GM10847 (cell line): Measurements from ENCODE around the gene TBK1.

ENCODE experiments used
- POLR2A ChIP-seq: IDR thresholded peaks from 2 replicates; pipeline ENCODE4 v1.6.1; 2011; ENCODE audit not compliant: insufficient read length; ENCODE audit errors: extremely low read depth

The TBK1 gene

GRCh38 chr12:64433915-64434314, 18.0 kb upstream of the TBK1 start:
- no peak for TF ChIP-seq POLR2A

- no peak for TF ChIP-seq POLR2A
Observed at GRCh38 chr12:64440100-64440499, 11.8 kb upstream of the TBK1 start.

- TF ChIP-seq POLR2A = no peak
Observed at GRCh38 chr12:64445490-64445889, 6.4 kb upstream of the TBK1 start.

GRCh38 chr12:64446295-64446694, 5.6 kb upstream of the TBK1 start:
- TF ChIP-seq POLR2A = no peak

GRCh38 chr12:64450057-64450640, 1.8 kb upstream of the TBK1 start:
- TF ChIP-seq POLR2A = no peak

- TF ChIP-seq POLR2A = no peak
Observed at GRCh38 chr12:64450711-64451486, 1.0 kb upstream of the TBK1 start.

- no peak for TF ChIP-seq POLR2A
Observed at GRCh38 chr12:64452559-64453329, 824 bp downstream of the TBK1 start.

GRCh38 chr12:64455506-64455905, 3.6 kb downstream of the TBK1 start:
- no peak for TF ChIP-seq POLR2A

GRCh38 chr12:64456119-64456518, 4.2 kb downstream of the TBK1 start:
- no peak for TF ChIP-seq POLR2A

- TF ChIP-seq POLR2A = no peak
Observed at GRCh38 chr12:64457032-64457431, 5.1 kb downstream of the TBK1 start.

- no peak for TF ChIP-seq POLR2A
Observed at GRCh38 chr12:64457466-64457865, 5.5 kb downstream of the TBK1 start.

- no peak for TF ChIP-seq POLR2A
Observed at GRCh38 chr12:64457923-64458322, 6.0 kb downstream of the TBK1 start.

GRCh38 chr12:64459394-64459891, 7.5 kb downstream of the TBK1 start:
- TF ChIP-seq POLR2A = no peak

GRCh38 chr12:64461634-64462414, 9.9 kb downstream of the TBK1 start:
- TF ChIP-seq POLR2A = no peak

- no peak for TF ChIP-seq POLR2A
Observed at GRCh38 chr12:64466178-64466577, 14.3 kb downstream of the TBK1 start.

- no peak for TF ChIP-seq POLR2A
Observed at GRCh38 chr12:64468966-64469365, 17.0 kb downstream of the TBK1 start.
